H1 (cell line): Measurements from ENCODE around the gene ABCC4. TPM values are rescaled to one million over a fixed set of nuclear protein-coding genes. Genes with fewer than 3 reads are reported as not detected.

Experiments used
- CTCF ChIA-PET: fragments of 300-600 bp; sonication (Branson Sonifier 250); formaldehyde crosslinking; loops from one replicate; lab custom pipeline; 2021; ENCODE audit not compliant: partially characterized antibody; lab: Charles Lee
- POLR2A ChIA-PET: fragments of 300-600 bp; sonication (Branson Sonifier 250); formaldehyde crosslinking; loops from one replicate; lab custom pipeline; 2021; ENCODE audit warnings: inconsistent platforms; ENCODE audit not compliant: partially characterized antibody; lab: Charles Lee
- DNase-seq, 2 experiments: peaks; one replicate each; pipeline versions ENCODE4 v3.0.0 to v3.0.0-alpha.2; 2010 to 2022; ENCODE audit warnings: low spot score in 2 of 2, low read depth in 1 of 2, mixed read lengths in 1 of 2
- FAIRE-seq: peaks from 2 replicates; lab custom pipeline; 2011; peaks lifted over from hg19 to GRCh38; lab: Jason Lieb, UNC
- H2AFZ ChIP-seq: 2 replicates; pipeline ENCODE4 v1.8.1; 2012; ENCODE audit warnings: low read length, inconsistent platforms
- H2AK5ac ChIP-seq: 2 replicates; pipeline ENCODE4 v1.6.1; 2013; ENCODE audit warnings: low read depth, low read length
- H2BK120ac ChIP-seq: replicated peaks from 2 replicates; pipeline ENCODE3; 2013; ENCODE audit warnings: low read depth, low read length, inconsistent platforms
- H2BK12ac ChIP-seq: 2 replicates; pipeline ENCODE4 v1.6.1; 2013; ENCODE audit warnings: low read depth, low read length
- H2BK15ac ChIP-seq: 2 replicates; pipeline ENCODE4 v1.6.1; 2013; ENCODE audit warnings: low read length
- H2BK20ac ChIP-seq: 2 replicates; pipeline ENCODE4 v1.6.1; 2013; ENCODE audit warnings: low read length
- H2BK5ac ChIP-seq: 2 replicates; pipeline ENCODE4 v1.6.1; 2013; ENCODE audit warnings: low read depth, low read length
- H3K14ac ChIP-seq: 2 replicates; pipeline ENCODE4 v1.6.1; 2013; ENCODE audit warnings: inconsistent platforms; ENCODE audit not compliant: insufficient read length
- H3K18ac ChIP-seq: 2 replicates; pipeline ENCODE4 v1.6.1; 2013; ENCODE audit warnings: low read length; ENCODE audit errors: extremely low read depth
- H3K23ac ChIP-seq: 2 replicates; pipeline ENCODE4 v1.6.1; 2013; ENCODE audit warnings: inconsistent platforms; ENCODE audit not compliant: insufficient read length
- H3K23me2 ChIP-seq: 2 replicates; pipeline ENCODE4 v1.6.1; 2013; ENCODE audit warnings: low read depth, low read length
- H3K27ac ChIP-seq: 2 replicates; pipeline ENCODE4 v1.6.1; 2011; ENCODE audit warnings: low read depth, low read length, inconsistent platforms
- H3K27me3 ChIP-seq, 4 experiments: replicated peaks in 1 of 4; 1 replicate in 1 of 4; 2 replicates in 3 of 4; pipeline versions ENCODE4 v1.6.1 to v1.8.1; 2011 to 2013; ENCODE audit warnings: low read length in 3 of 4, mild to moderate bottlenecking in 3 of 4, inconsistent platforms in 2 of 4, mixed read lengths in 2 of 4, moderate library complexity in 1 of 4; ENCODE audit not compliant: control insufficient read depth in 3 of 4, insufficient read depth in 3 of 4; ENCODE audit errors: extremely low read depth in 1 of 4
- H3K36me3 ChIP-seq, 4 experiments: 2 replicates each; pipeline versions ENCODE4 v1.6.1 to v1.8.1; 2011 to 2013; ENCODE audit warnings: mild to moderate bottlenecking in 4 of 4, low read length in 3 of 4, moderate library complexity in 2 of 4, control low read depth in 1 of 4, inconsistent platforms in 1 of 4; ENCODE audit not compliant: insufficient read depth in 4 of 4, control insufficient read depth in 2 of 4
- H3K4ac ChIP-seq: replicated peaks from 2 replicates; pipeline ENCODE3; 2013; ENCODE audit warnings: low read length, low read depth, mixed read lengths, inconsistent platforms; ENCODE audit not compliant: insufficient read length
- H3K4me1 ChIP-seq, 4 experiments: replicated peaks in 1 of 4; 1 replicate in 1 of 4; 2 replicates in 3 of 4; pipeline versions ENCODE4 v1.6.1 to v1.8.1; 2011 to 2013; ENCODE audit warnings: low read length in 3 of 4, inconsistent platforms in 2 of 4, mixed read lengths in 1 of 4; ENCODE audit not compliant: insufficient read depth in 4 of 4, control insufficient read depth in 3 of 4
- H3K4me2 ChIP-seq, 2 experiments: 2 replicates each; pipeline versions ENCODE4 v1.6.1 to v1.8.1; 2011 to 2013; ENCODE audit warnings: low read depth in 2 of 2, low read length in 2 of 2, control low read depth in 1 of 2, inconsistent platforms in 1 of 2, mild to moderate bottlenecking in 1 of 2; ENCODE audit not compliant: insufficient read depth in 1 of 2
- H3K4me3 ChIP-seq, 4 experiments: fragments of 200-600, 300-600 bp in 1 of 4; sonication (generic), shearing (Covaris generic), sonication (Bioruptor Twin) in 1 of 4; 2 replicates each; pipeline versions ENCODE4 v1.5.1 to v1.8.1; 2011 to 2016; ENCODE audit warnings: low read length in 4 of 4, low read depth in 3 of 4, control low read depth in 2 of 4, inconsistent platforms in 2 of 4, mild to moderate bottlenecking in 2 of 4, mixed read lengths in 1 of 4, moderate library complexity in 1 of 4; ENCODE audit not compliant: insufficient read depth in 2 of 4; ENCODE audit errors: extremely low read depth in 1 of 4
- H3K56ac ChIP-seq: replicated peaks from 2 replicates; pipeline ENCODE3; 2013; ENCODE audit warnings: low read depth, mild to moderate bottlenecking, mixed read lengths, low read length, inconsistent platforms; ENCODE audit not compliant: insufficient read length
- H3K79me1 ChIP-seq: 2 replicates; pipeline ENCODE4 v1.6.1; 2013; ENCODE audit warnings: low read depth, low read length, control low read depth
- H3K79me2 ChIP-seq, 2 experiments: 2 replicates each; pipeline versions ENCODE4 v1.6.1 to v1.8.1; 2012 to 2013; ENCODE audit warnings: low read length in 2 of 2, mild to moderate bottlenecking in 2 of 2, inconsistent platforms in 1 of 2; ENCODE audit not compliant: insufficient read depth in 2 of 2, control insufficient read depth in 1 of 2
- H3K9ac ChIP-seq, 4 experiments: replicated peaks in 1 of 4; 1 replicate in 1 of 4; 2 replicates in 3 of 4; pipeline versions ENCODE4 v1.6.1 to v1.8.1; 2011 to 2013; ENCODE audit warnings: low read depth in 3 of 4, low read length in 3 of 4, control low read depth in 2 of 4, mild to moderate bottlenecking in 2 of 4, moderate library complexity in 2 of 4, inconsistent platforms in 1 of 4; ENCODE audit errors: extremely low read depth in 1 of 4
- H3K9me3 ChIP-seq, 2 experiments: 2 replicates each; pipeline versions ENCODE4 v1.6.1 to v1.8.1; 2012 to 2013; ENCODE audit warnings: mild to moderate bottlenecking in 2 of 2, moderate library complexity in 2 of 2, control low read depth in 1 of 2, inconsistent platforms in 1 of 2, low read depth in 1 of 2, low read length in 1 of 2, mixed read lengths in 1 of 2; ENCODE audit not compliant: insufficient read depth in 2 of 2
- H4K20me1 ChIP-seq, 2 experiments: replicated peaks in 1 of 2; 2 replicates each; pipeline versions ENCODE3 to v1.8.1; 2011 to 2013; ENCODE audit warnings: inconsistent platforms in 2 of 2, low read length in 2 of 2, mild to moderate bottlenecking in 1 of 2; ENCODE audit not compliant: insufficient read depth in 2 of 2, control insufficient read depth in 1 of 2
- H4K5ac ChIP-seq: 2 replicates; pipeline ENCODE4 v1.6.1; 2013; ENCODE audit warnings: low read length, low read depth, mixed read lengths, inconsistent platforms; ENCODE audit not compliant: insufficient read length
- H4K8ac ChIP-seq: 2 replicates; pipeline ENCODE4 v1.8.0; 2013; ENCODE audit warnings: mild to moderate bottlenecking, moderate library complexity, low read length, inconsistent platforms; ENCODE audit not compliant: insufficient read depth; ENCODE audit errors: extremely low read depth
- H4K91ac ChIP-seq: replicated peaks from 2 replicates; pipeline ENCODE3; 2013; ENCODE audit warnings: low read length, mixed read lengths, inconsistent platforms; ENCODE audit not compliant: insufficient read length
- ATF2 ChIP-seq: IDR thresholded peaks from 2 replicates; pipeline ENCODE4 v1.6.1; 2012; ENCODE audit warnings: low read length, inconsistent platforms
- BCL11A ChIP-seq, 2 experiments: IDR thresholded peaks; one replicate each; pipeline ENCODE4 v1.6.1; 2011; ENCODE audit warnings: low read depth in 2 of 2, low read length in 2 of 2, mild to moderate bottlenecking in 2 of 2
- CBX8 ChIP-seq: fragments of 300-800, 300-1000 bp; sonication (generic); IDR thresholded peaks from 2 replicates; pipeline ENCODE4 v1.7.1; 2016; ENCODE audit warnings: low read depth, low read length, borderline replicate concordance
- GABPA ChIP-seq: IDR thresholded peaks from 2 replicates; pipeline ENCODE4 v1.6.1; 2011; ENCODE audit warnings: mild to moderate bottlenecking, low read length, moderate library complexity, borderline replicate concordance; ENCODE audit not compliant: insufficient read depth
- HDAC6 ChIP-seq: IDR thresholded peaks from one replicate; pipeline ENCODE4 v1.7.1; 2012; ENCODE audit warnings: low read depth, mild to moderate bottlenecking, inconsistent platforms, low read length, moderate library complexity
- JUN ChIP-seq: IDR thresholded peaks from 2 replicates; pipeline ENCODE4 v1.6.1; 2011; ENCODE audit warnings: low read depth, mild to moderate bottlenecking, improper control_type of control experiment, low read length
- RAD21 ChIP-seq, 2 experiments: IDR thresholded peaks in 1 of 2; conservative IDR thresholded peaks in 1 of 2; 2 replicates each; pipeline ENCODE4 v1.6.1; 2011; ENCODE audit warnings: low read depth in 2 of 2, low read length in 2 of 2, improper control_type of control experiment in 1 of 2, inconsistent platforms in 1 of 2, mild to moderate bottlenecking in 1 of 2, moderate library complexity in 1 of 2
- RBBP5 ChIP-seq: IDR thresholded peaks from 2 replicates; pipeline ENCODE4 v1.7.1; 2012; ENCODE audit warnings: low read depth, mild to moderate bottlenecking, inconsistent platforms, low read length, moderate library complexity, borderline replicate concordance
- SIN3A ChIP-seq, 2 experiments: IDR thresholded peaks in 1 of 2; conservative IDR thresholded peaks in 1 of 2; 2 replicates each; pipeline ENCODE4 v1.6.1; 2011 to 2012; ENCODE audit warnings: low read length in 2 of 2, improper control_type of control experiment in 1 of 2, low read depth in 1 of 2, mild to moderate bottlenecking in 1 of 2
- SP4 ChIP-seq: IDR thresholded peaks from 2 replicates; pipeline ENCODE4 v1.6.1; 2012; ENCODE audit warnings: low read length, inconsistent platforms
- TEAD4 ChIP-seq: IDR thresholded peaks from 2 replicates; pipeline ENCODE4 v1.6.1; 2012; ENCODE audit warnings: low read depth, low read length, inconsistent platforms, mixed read lengths
- WGBS, 2 experiments: shearing (Covaris generic) in 1 of 2; methylation state at CpG; one replicate each; pipeline versions ENCODE4 v1.1.6 to v1.1.7; 2013 to 2015; ENCODE audit warnings: low lambda C conversion rate in 2 of 2, mixed read lengths in 2 of 2, inconsistent platforms in 1 of 2, low coverage in 1 of 2, missing lambda C conversion rate in 1 of 2; ENCODE audit not compliant: insufficient replicate concordance in 2 of 2, insufficient coverage in 1 of 2, insufficient read length in 1 of 2; ENCODE audit errors: extremely low coverage in 1 of 2, missing lambda C conversion rate in 1 of 2; 5-methylcytosine and 5-hydroxymethylcytosine counted together
- polyA plus RNA-seq, 7 experiments: library from polyadenylated mRNA; depleted of rRNA in 3 of 7; stranded (reverse) in 5 of 7; unstranded in 2 of 7; fragments of >200 nt in 5 of 7; fragments of 200-250 nt in 2 of 7; gene quantifications; 1 replicate in 5 of 7; 2 replicates in 1 of 7; 4 replicates in 1 of 7; pipeline versions ENCODE4 v1.2.1 to v1.2.3, GENCODE V29; 2011 to 2013; ENCODE audit warnings: missing spikeins in 2 of 7, mixed read lengths in 2 of 7
- total RNA-seq: library from RNA; stranded (reverse); fragmentation: NEBNext Ultra II Directional; extraction: Animal tissue kit (Norgen Biotek cat#: 25700); gene quantifications from 2 replicates; pipeline ENCODE4 v1.2.1, GENCODE V29; 2021

ABCC4 gene
- total and polyA plus RNA-seq, 2 of the 8 experiments (the other 6 are each of a cell fraction or from before 2014, with no cell fraction given), result 4.0 to 14.1 TPM

GRCh38 chr13:95180513-95181245 is 120.6 kb downstream of the ABCC4 start:
- Histone ChIP-seq H3K14ac (no peak overlapping the region), H3K4me2 (no peak overlapping the region), H4K91ac (no peak overlapping the region), H3K9ac (no peak overlapping the region), H3K56ac (no peak overlapping the region), H3K9me3 (no peaks in the 10 kb centered on the region), H4K8ac (no peak overlapping the region), H3K4ac (no peak overlapping the region), H3K23me2 (no peaks in the 10 kb centered on the region), H4K5ac (no peak overlapping the region), H2BK12ac (no peak overlapping the region), H2AK5ac (no peak overlapping the region), H2BK15ac (no peak overlapping the region), H3K23ac (no peak overlapping the region), H4K20me1 (no peaks in the 10 kb centered on the region), H3K4me3 (no peak overlapping the region), H2BK20ac (no peak overlapping the region), H3K4me1 (no peaks in the 10 kb centered on the region), H3K79me1 (no peaks in the 10 kb centered on the region), H3K27ac (no peak overlapping the region), H2BK5ac (no peak overlapping the region), H3K36me3 (no peaks in the 10 kb centered on the region), H3K27me3 (no peaks in the 10 kb centered on the region), H2AFZ (no peak overlapping the region), H2BK120ac (no peak overlapping the region), H3K79me2 (no peaks in the 10 kb centered on the region), H3K18ac (no peak overlapping the region)
- 82% methylated on average over 5 of the region's 5 CpGs; no CpG with 5 or more reads in 1 of the 2 experiments for WGBS, 2 experiments
- DNase-seq, result no peak
- POLR2A ChIA-PET, result no interaction called here
- CTCF ChIA-PET, result interaction anchor here (0.6 to 3.0 kb wide), 5 partner anchors 9 to 467 kb away, joined by 3 to 16 read pairs (median 3); no protein-coding TSS in a partner anchor
- no peak for FAIRE-seq
- no peak for TF ChIP-seq HDAC6
- no peak for TF ChIP-seq SP4
- no peak for TF ChIP-seq RBBP5
- TF ChIP-seq GABPA, result no peak
- no peak for TF ChIP-seq RAD21 (IDR thresholded peaks at IDR 0.05 in 1 of 2, conservative IDR thresholded peaks at IDR 0.05 in 1 of 2; ENCODE audit: low read depth in 2 of 2, low read length in 2 of 2)
- no peak for TF ChIP-seq BCL11A (IDR thresholded peaks at IDR 0.05; ENCODE audit: low read depth in 2 of 2, low read length in 2 of 2)
- TF ChIP-seq JUN, result no peak
- no peak for TF ChIP-seq ATF2
- no peak for TF ChIP-seq CBX8
- TF ChIP-seq TEAD4, result no peak
- no peak for TF ChIP-seq SIN3A (conservative IDR thresholded peaks at IDR 0.05 in 1 of 2, IDR thresholded peaks at IDR 0.05 in 1 of 2; ENCODE audit: low read depth in 1 of 2, low read length in 2 of 2)
